Natural killer cell (primary cell): ENCODE measurements around the gene MB21D2. TPM values are rescaled to one million over a fixed set of nuclear protein-coding genes. Genes with fewer than 3 reads are reported as not detected.

Experiments used
- ATAC-seq, 3 donors: fragments of 150-1000 bp in 2 of 3; fragments of 200-7000 bp in 1 of 3; cut with Tn5 transposase; 1 replicate in 1 of 3; 2 replicates in 2 of 3; pipeline ENCODE4 v1.10.0; 2021; ENCODE audit warnings: mild to moderate bottlenecking in 2 of 3, moderate library complexity in 2 of 3
- DNase-seq, 2 donors: peaks; one replicate each; pipeline versions ENCODE4 v3.0.0 to v3.0.0-alpha.2; 2013 to 2021; ENCODE audit warnings: mixed read lengths in 1 of 2
- H3K27ac ChIP-seq: one replicate; pipeline ENCODE4 v1.5.1; 2013; ENCODE audit warnings: mild to moderate bottlenecking, low read length
- H3K27me3 ChIP-seq: one replicate; pipeline ENCODE4 v1.6.1; 2013; ENCODE audit warnings: low read length; ENCODE audit not compliant: control insufficient read depth, insufficient read depth
- H3K36me3 ChIP-seq: one replicate; pipeline ENCODE4 v1.6.1; 2013; ENCODE audit warnings: low read length; ENCODE audit not compliant: control insufficient read depth, insufficient read depth
- H3K4me1 ChIP-seq: one replicate; pipeline ENCODE4 v1.6.1; 2013; ENCODE audit warnings: low read length; ENCODE audit not compliant: control insufficient read depth, insufficient read depth
- H3K4me3 ChIP-seq: one replicate; pipeline ENCODE4 v1.5.1; 2013; ENCODE audit warnings: low read length
- H3K9me3 ChIP-seq: one replicate; pipeline ENCODE4 v1.6.1; 2013; ENCODE audit warnings: low read length; ENCODE audit not compliant: control insufficient read depth, insufficient read depth
- H3K27ac Mint-ChIP-seq, 2 donors: one replicate each; pipeline ENCODE4 v1.8.0; 2022; ENCODE audit warnings: mild to moderate bottlenecking in 2 of 2, mixed read lengths in 2 of 2, moderate library complexity in 1 of 2
- H3K27me3 Mint-ChIP-seq, 2 donors: one replicate each; pipeline ENCODE4 v1.8.0; 2022; ENCODE audit warnings: low read depth in 2 of 2, mixed read lengths in 2 of 2
- H3K36me3 Mint-ChIP-seq: one replicate; pipeline ENCODE4 v1.8.0; 2022; ENCODE audit warnings: mixed read lengths
- H3K4me1 Mint-ChIP-seq, 2 donors: one replicate each; pipeline ENCODE4 v1.8.0; 2022; ENCODE audit warnings: mixed read lengths in 2 of 2
- H3K4me3 Mint-ChIP-seq: one replicate; pipeline ENCODE4 v1.8.0; 2022; ENCODE audit warnings: mild to moderate bottlenecking, moderate library complexity, mixed read lengths
- H3K9me3 Mint-ChIP-seq, 2 donors: one replicate each; pipeline ENCODE4 v1.8.0; 2022; ENCODE audit warnings: mixed read lengths in 2 of 2
- CTCF ChIP-seq: fragments of 200-600 bp; IDR thresholded peaks from one replicate; pipeline ENCODE4 v1.8.0; 2022; ENCODE audit warnings: antibody characterized with exemption
- WGBS: methylation state at CpG from one replicate; pipeline ENCODE4 v1.1.7; 2013; ENCODE audit warnings: missing lambda C conversion rate; ENCODE audit not compliant: insufficient coverage; 5-methylcytosine and 5-hydroxymethylcytosine counted together
- intact Hi-C: fragments of 100-400 bp; cut with micrococcal nuclease; formaldehyde crosslinking; loops from one replicate; pipeline ENCODE4 v1.14.2; 2022
- total RNA-seq, 4 donors: library from RNA; stranded (reverse); fragments of 120-200 nt in 1 of 4; gene quantifications; one replicate each; pipeline versions ENCODE4 v1.2.3 to v1.2.4, GENCODE V29; 2013 to 2022

The MB21D2 gene
- total RNA-seq, 3 donors from 2014 or later (not counting 1 experiment from before 2014, with no cell fraction given): 0.19 to 0.45 (median 0.27) TPM

GRCh38 chr3:192819001-192819569, 98.6 kb downstream of the MB21D2 start:
- no peaks in the 10 kb centered on the region for H3K36me3 ChIP-seq
- peaks cover 0 to 9% of the 10 kb centered on the region in 2 donors for H3K27me3 Mint-ChIP-seq
- no peaks in the 10 kb centered on the region for H3K9me3 Mint-ChIP-seq
- DNase-seq: peak in 1 of 2 donors; percentile 53
- H3K4me1 Mint-ChIP-seq: no peaks in the 10 kb centered on the region
- no peaks in the 10 kb centered on the region for H3K9me3 ChIP-seq
- no peak overlapping the region for H3K27ac ChIP-seq
- ATAC-seq: no peak
- 79% methylated on average over 7 of the region's 7 CpGs for WGBS
- no peaks in the 10 kb centered on the region for H3K36me3 Mint-ChIP-seq
- intact Hi-C loops: loop anchor here (10.0 kb wide), 1 partner anchor 226 kb away; no protein-coding TSS in a partner anchor
- no peaks in the 10 kb centered on the region for H3K4me1 ChIP-seq
- H3K4me3 ChIP-seq: no peak overlapping the region
- TF ChIP-seq CTCF: no peak
- H3K4me3 Mint-ChIP-seq: no peak overlapping the region
- H3K27me3 ChIP-seq: no peaks in the 10 kb centered on the region
- H3K27ac Mint-ChIP-seq: no peak overlapping the region

GRCh38 chr3:192818126-192818525, 99.5 kb downstream of the MB21D2 start:
- intact Hi-C loops: loop anchor here (10.0 kb wide), 1 partner anchor 227 kb away; no protein-coding TSS in a partner anchor
- H3K27ac Mint-ChIP-seq: no peak overlapping the region
- Histone ChIP-seq H3K9me3 (no peaks in the 10 kb centered on the region), H3K4me3 (no peak overlapping the region), H3K27ac (no peak overlapping the region), H3K36me3 (no peaks in the 10 kb centered on the region), H3K4me1 (no peaks in the 10 kb centered on the region), H3K27me3 (no peaks in the 10 kb centered on the region)
- no peak for TF ChIP-seq CTCF
- H3K4me1 Mint-ChIP-seq: no peaks in the 10 kb centered on the region
- 73% methylated on average over 1 of the region's 1 CpG for WGBS
- H3K9me3 Mint-ChIP-seq: no peaks in the 10 kb centered on the region
- H3K4me3 Mint-ChIP-seq: no peak overlapping the region
- H3K27me3 Mint-ChIP-seq: peaks cover 0 to 14% of the 10 kb centered on the region in 2 donors
- H3K36me3 Mint-ChIP-seq: no peaks in the 10 kb centered on the region
- ATAC-seq (no peak), DNase-seq (no peak)

DNA sequence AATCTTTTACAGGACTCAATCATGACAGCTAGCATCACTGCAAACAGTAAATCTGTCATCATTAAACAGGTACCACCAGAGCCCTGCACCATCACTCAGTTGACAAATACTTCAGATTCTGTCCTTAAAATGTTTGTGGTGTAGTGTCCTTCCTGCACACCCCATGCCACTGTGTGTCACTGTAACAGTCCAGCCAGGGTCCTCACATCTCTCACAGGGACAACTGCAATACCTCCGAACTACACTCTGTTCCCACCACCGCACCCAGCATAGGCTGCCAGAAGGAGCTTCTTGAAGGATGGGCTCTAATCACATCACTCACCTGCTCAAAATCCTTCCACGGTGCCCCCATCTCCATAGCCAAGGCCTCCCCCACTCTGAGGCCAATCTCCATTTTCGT, 100.2 kb downstream of the MB21D2 start:
- DNase-seq (no peak), ATAC-seq (no peak)
- intact Hi-C loops: loop anchor here (10.0 kb wide), 1 partner anchor 227 kb away; no protein-coding TSS in a partner anchor
- Mint-ChIP-seq H3K27me3 (peaks cover 0 to 14% of the 10 kb centered on the region in 2 donors), H3K27ac (no peak overlapping the region), H3K36me3 (no peaks in the 10 kb centered on the region), H3K4me1 (no peaks in the 10 kb centered on the region), H3K9me3 (no peaks in the 10 kb centered on the region), H3K4me3 (no peak overlapping the region)
- 87% methylated on average over 4 of the region's 4 CpGs for WGBS
- no peak overlapping the region for H3K4me3 ChIP-seq
- no peaks in the 10 kb centered on the region for H3K27me3 ChIP-seq
- H3K36me3 ChIP-seq: no peaks in the 10 kb centered on the region
- no peaks in the 10 kb centered on the region for H3K4me1 ChIP-seq
- H3K27ac ChIP-seq: no peak overlapping the region
- H3K9me3 ChIP-seq: no peaks in the 10 kb centered on the region
- TF ChIP-seq CTCF: no peak

GRCh38 chr3:192817053-192817452, 100.6 kb downstream of the MB21D2 start:
- H3K9me3 Mint-ChIP-seq: no peaks in the 10 kb centered on the region
- no peaks in the 10 kb centered on the region for H3K36me3 Mint-ChIP-seq
- H3K27ac Mint-ChIP-seq: no peak overlapping the region
- no peak overlapping the region for H3K4me3 ChIP-seq
- no peaks in the 10 kb centered on the region for H3K36me3 ChIP-seq
- intact Hi-C loops: loop anchor here (10.0 kb wide), 1 partner anchor 228 kb away; no protein-coding TSS in a partner anchor
- no peak for DNase-seq
- no CpG with 5 or more reads among the region's 1 CpG for WGBS
- peaks cover 0 to 14% of the 10 kb centered on the region in 2 donors for H3K27me3 Mint-ChIP-seq
- ATAC-seq: no peak
- no peaks in the 10 kb centered on the region for H3K4me1 Mint-ChIP-seq
- no peaks in the 10 kb centered on the region for H3K9me3 ChIP-seq
- H3K27ac ChIP-seq: no peak overlapping the region
- H3K4me3 Mint-ChIP-seq: no peak overlapping the region
- no peaks in the 10 kb centered on the region for H3K4me1 ChIP-seq
- no peak for TF ChIP-seq CTCF
- H3K27me3 ChIP-seq: no peaks in the 10 kb centered on the region
